Measurements from ENCODE around the gene THOC3. TPM values are rescaled to one million over a fixed set of nuclear protein-coding genes. Genes with fewer than 3 reads are reported as not detected.
"Not testable (repeated sequence)": the region's sequence is repeated elsewhere in the genome, so short reads cannot be mapped to it uniquely, and the experiment has no call there.

THOC3 gene
- polyA plus RNA-seq, 3 donors, result 10.9 to 41.4 (median 29.7) TPM

GRCh38 chr5:175943253-175943652, 24.9 kb downstream of the THOC3 start:
- intact Hi-C loops (cut with micrococcal nuclease); H3K9me3 Mint-ChIP-seq; H3K4me3 ChIP-seq (replicated peaks in 1 of 3; ENCODE audit: low read depth in 2 of 3, low read length in 3 of 3); H3K27me3 Mint-ChIP-seq (ENCODE audit: low read depth in 3 of 3); H4K20me1 ChIP-seq (ENCODE audit: insufficient read depth, low read length); H3K27ac ChIP-seq (ENCODE audit: low read depth in 1 of 2, low read length in 2 of 2); H3K27ac Mint-ChIP-seq; H3K4me1 Mint-ChIP-seq; H2AFZ ChIP-seq (ENCODE audit: insufficient read depth, low read depth, low read length, poor library complexity, severe bottlenecking); H3K9me3 ChIP-seq (replicated peaks in 1 of 2; ENCODE audit: control insufficient read depth in 1 of 2, insufficient read depth in 1 of 2, low read length in 2 of 2); H3K4me1 ChIP-seq (ENCODE audit: control insufficient read depth in 1 of 2, insufficient read depth in 2 of 2, low read length in 2 of 2); H3K4me2 ChIP-seq (replicated peaks; ENCODE audit: extremely low read depth, low read length, poor library complexity, severe bottlenecking); H3K79me2 ChIP-seq (ENCODE audit: insufficient read depth, low read length); H3K36me3 ChIP-seq (replicated peaks in 1 of 2; ENCODE audit: control insufficient read depth in 1 of 2, insufficient read depth in 2 of 2, low read length in 2 of 2); H3K27me3 ChIP-seq (ENCODE audit: control insufficient read depth in 2 of 2, insufficient read depth in 2 of 2, low read length in 2 of 2); DNase-seq; H3K4me3 Mint-ChIP-seq; H3K9ac ChIP-seq (ENCODE audit: insufficient read depth, low read length, poor library complexity, severe bottlenecking): not testable (repeated sequence)
- peaks cover 6 to 10% of the 10 kb centered on the region in 2 donors for H3K36me3 Mint-ChIP-seq
- WGBS (ENCODE audit: insufficient coverage), result 100% methylated on average over 1 of the region's 7 CpGs

- H3K27ac ChIP-seq (ENCODE audit: low read depth in 1 of 2, low read length in 2 of 2); intact Hi-C loops (cut with micrococcal nuclease); H3K27me3 ChIP-seq (ENCODE audit: control insufficient read depth in 2 of 2, insufficient read depth in 2 of 2, low read length in 2 of 2); H3K36me3 ChIP-seq (replicated peaks in 1 of 2; ENCODE audit: control insufficient read depth in 1 of 2, insufficient read depth in 2 of 2, low read length in 2 of 2); H2AFZ ChIP-seq (ENCODE audit: insufficient read depth, low read depth, low read length, poor library complexity, severe bottlenecking); H3K4me1 Mint-ChIP-seq; H3K4me1 ChIP-seq (ENCODE audit: control insufficient read depth in 1 of 2, insufficient read depth in 2 of 2, low read length in 2 of 2); H3K9me3 ChIP-seq (replicated peaks in 1 of 2; ENCODE audit: control insufficient read depth in 1 of 2, insufficient read depth in 1 of 2, low read length in 2 of 2); H3K79me2 ChIP-seq (ENCODE audit: insufficient read depth, low read length); H3K27me3 Mint-ChIP-seq (ENCODE audit: low read depth in 3 of 3); H4K20me1 ChIP-seq (ENCODE audit: insufficient read depth, low read length); H3K9ac ChIP-seq (ENCODE audit: insufficient read depth, low read length, poor library complexity, severe bottlenecking); H3K4me2 ChIP-seq (replicated peaks; ENCODE audit: extremely low read depth, low read length, poor library complexity, severe bottlenecking); H3K9me3 Mint-ChIP-seq; H3K4me3 ChIP-seq (replicated peaks in 1 of 3; ENCODE audit: low read depth in 2 of 3, low read length in 3 of 3); H3K4me3 Mint-ChIP-seq; H3K27ac Mint-ChIP-seq; DNase-seq: not testable (repeated sequence)
- no CpG with 5 or more reads among the region's 2 CpGs for WGBS (ENCODE audit: insufficient coverage)
- peaks cover 6 to 13% of the 10 kb centered on the region in 2 donors for H3K36me3 Mint-ChIP-seq
These were observed 27.5 kb downstream of the THOC3 start for GRCh38 chr5:175940632-175941031.

GRCh38 chr5:175938489-175938888, 29.6 kb downstream of the THOC3 start:
- H3K27me3 Mint-ChIP-seq (ENCODE audit: low read depth in 3 of 3); H3K9me3 Mint-ChIP-seq; H3K4me1 Mint-ChIP-seq; H3K4me3 Mint-ChIP-seq; intact Hi-C loops (cut with micrococcal nuclease); H4K20me1 ChIP-seq (ENCODE audit: insufficient read depth, low read length); H3K4me2 ChIP-seq (replicated peaks; ENCODE audit: extremely low read depth, low read length, poor library complexity, severe bottlenecking); H3K27ac ChIP-seq (ENCODE audit: low read depth in 1 of 2, low read length in 2 of 2); H3K27ac Mint-ChIP-seq; H2AFZ ChIP-seq (ENCODE audit: insufficient read depth, low read depth, low read length, poor library complexity, severe bottlenecking); H3K79me2 ChIP-seq (ENCODE audit: insufficient read depth, low read length); H3K9me3 ChIP-seq (replicated peaks in 1 of 2; ENCODE audit: control insufficient read depth in 1 of 2, insufficient read depth in 1 of 2, low read length in 2 of 2); H3K36me3 ChIP-seq (replicated peaks in 1 of 2; ENCODE audit: control insufficient read depth in 1 of 2, insufficient read depth in 2 of 2, low read length in 2 of 2); H3K27me3 ChIP-seq (ENCODE audit: control insufficient read depth in 2 of 2, insufficient read depth in 2 of 2, low read length in 2 of 2); H3K9ac ChIP-seq (ENCODE audit: insufficient read depth, low read length, poor library complexity, severe bottlenecking); H3K4me3 ChIP-seq (replicated peaks in 1 of 3; ENCODE audit: low read depth in 2 of 3, low read length in 3 of 3); DNase-seq; H3K4me1 ChIP-seq (ENCODE audit: control insufficient read depth in 1 of 2, insufficient read depth in 2 of 2, low read length in 2 of 2): not testable (repeated sequence)
- H3K36me3 Mint-ChIP-seq, result peaks cover 4 to 10% of the 10 kb centered on the region in 2 donors
- no CpG with 5 or more reads among the region's 1 CpG for WGBS (ENCODE audit: insufficient coverage)

GRCh38 chr5:175928752-175929151, 39.4 kb downstream of the THOC3 start:
- H3K36me3 Mint-ChIP-seq; H3K27ac Mint-ChIP-seq; intact Hi-C loops (cut with micrococcal nuclease); H3K9me3 ChIP-seq (replicated peaks in 1 of 2; ENCODE audit: control insufficient read depth in 1 of 2, insufficient read depth in 1 of 2, low read length in 2 of 2); H4K20me1 ChIP-seq (ENCODE audit: insufficient read depth, low read length); H3K9ac ChIP-seq (ENCODE audit: insufficient read depth, low read length, poor library complexity, severe bottlenecking); H3K79me2 ChIP-seq (ENCODE audit: insufficient read depth, low read length); H3K4me3 ChIP-seq (replicated peaks in 1 of 3; ENCODE audit: low read depth in 2 of 3, low read length in 3 of 3); H3K4me2 ChIP-seq (replicated peaks; ENCODE audit: extremely low read depth, low read length, poor library complexity, severe bottlenecking); H3K27me3 Mint-ChIP-seq (ENCODE audit: low read depth in 3 of 3); DNase-seq; H3K4me1 Mint-ChIP-seq; H3K4me3 Mint-ChIP-seq; H3K36me3 ChIP-seq (replicated peaks in 1 of 2; ENCODE audit: control insufficient read depth in 1 of 2, insufficient read depth in 2 of 2, low read length in 2 of 2); H3K9me3 Mint-ChIP-seq; H2AFZ ChIP-seq (ENCODE audit: insufficient read depth, low read depth, low read length, poor library complexity, severe bottlenecking); H3K4me1 ChIP-seq (ENCODE audit: control insufficient read depth in 1 of 2, insufficient read depth in 2 of 2, low read length in 2 of 2); H3K27me3 ChIP-seq (ENCODE audit: control insufficient read depth in 2 of 2, insufficient read depth in 2 of 2, low read length in 2 of 2); H3K27ac ChIP-seq (ENCODE audit: low read depth in 1 of 2, low read length in 2 of 2): not testable (repeated sequence)
- no CpG with 5 or more reads among the region's 1 CpG for WGBS (ENCODE audit: insufficient coverage)

All from CD14-positive monocyte (primary cell).